ENCODE data around the gene UNC5A.

The UNC5A gene

DNA sequence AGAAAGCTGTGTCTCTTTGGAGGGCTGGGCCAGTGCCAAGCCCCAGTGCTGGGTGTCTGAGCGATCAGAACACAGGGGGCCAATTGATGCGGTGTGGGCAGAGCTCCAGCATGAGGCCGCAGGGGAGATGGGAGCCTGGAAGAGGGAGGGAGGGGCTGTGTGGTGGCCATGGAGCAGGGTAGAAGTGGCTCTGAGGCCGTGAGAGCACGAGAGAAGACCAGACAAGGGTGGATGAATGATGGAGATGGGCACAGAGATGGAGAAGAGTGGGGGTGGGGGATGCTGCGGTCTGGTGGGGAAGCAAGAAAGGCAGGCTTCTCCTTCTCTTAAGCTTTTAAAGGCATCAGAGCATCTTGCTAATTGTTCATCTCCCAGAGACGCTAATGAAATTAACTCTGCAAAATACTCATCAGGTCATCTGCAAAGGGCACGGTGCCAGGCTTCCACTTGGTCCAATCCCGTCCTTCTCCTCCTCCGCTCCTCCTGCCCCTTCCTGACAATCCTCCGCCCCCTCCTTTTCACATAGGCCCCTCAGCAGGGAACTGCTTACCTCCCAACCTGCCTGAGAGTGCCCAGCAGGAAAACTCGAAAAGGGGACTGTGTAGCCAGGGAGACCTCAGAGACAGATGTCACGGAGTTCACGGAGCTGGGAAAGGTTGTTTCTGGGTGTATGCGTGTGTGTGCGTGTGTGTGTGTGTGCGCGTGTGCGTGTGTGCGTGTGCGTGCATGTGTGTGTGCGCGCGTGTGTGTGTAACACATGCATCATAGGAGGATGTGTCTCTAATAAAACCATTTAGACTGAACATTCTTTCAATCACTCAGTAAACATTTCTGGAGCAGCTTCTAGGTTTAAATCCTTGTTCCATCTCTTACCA lies 7.1 kb upstream of the UNC5A start:
- Histone ChIP-seq H3K36me3 (ENCODE audit: insufficient read depth, low read length) (no peaks in the 10 kb centered on the region), H3K27ac (ENCODE audit: low read length) (no peak overlapping the region), H4K20me1 (ENCODE audit: insufficient read depth, low read length) (peaks cover 7% of the 10 kb centered on the region), H3K27me3 (ENCODE audit: insufficient read depth, low read length, poor library complexity) (no peaks in the 10 kb centered on the region), H3K4me2 (ENCODE audit: insufficient read depth, low read length) (no peak overlapping the region), H3K4me3 (ENCODE audit: low read depth in 1 of 2, low read length in 2 of 2) (no peak overlapping the region), H2AFZ (ENCODE audit: low read depth, low read length) (no peak overlapping the region), H3K9me3 (ENCODE audit: insufficient read depth, low read length, severe bottlenecking) (no peaks in the 10 kb centered on the region), H3K79me2 (ENCODE audit: insufficient read depth, low read length) (no peaks in the 10 kb centered on the region), H3K9ac (ENCODE audit: low read depth, low read length) (no peak overlapping the region), H3K4me1 (ENCODE audit: insufficient read depth, low read length) (no peaks in the 10 kb centered on the region)
- ATAC-seq (ENCODE audit: insufficient read depth, low read depth) (no peak), DNase-seq (no peak)
- TF ChIP-seq CTCF (IDR thresholded peaks at IDR 0.05; ENCODE audit: borderline replicate concordance, extremely low read depth, low read length, poor library complexity, severe bottlenecking), result no peak

DNA sequence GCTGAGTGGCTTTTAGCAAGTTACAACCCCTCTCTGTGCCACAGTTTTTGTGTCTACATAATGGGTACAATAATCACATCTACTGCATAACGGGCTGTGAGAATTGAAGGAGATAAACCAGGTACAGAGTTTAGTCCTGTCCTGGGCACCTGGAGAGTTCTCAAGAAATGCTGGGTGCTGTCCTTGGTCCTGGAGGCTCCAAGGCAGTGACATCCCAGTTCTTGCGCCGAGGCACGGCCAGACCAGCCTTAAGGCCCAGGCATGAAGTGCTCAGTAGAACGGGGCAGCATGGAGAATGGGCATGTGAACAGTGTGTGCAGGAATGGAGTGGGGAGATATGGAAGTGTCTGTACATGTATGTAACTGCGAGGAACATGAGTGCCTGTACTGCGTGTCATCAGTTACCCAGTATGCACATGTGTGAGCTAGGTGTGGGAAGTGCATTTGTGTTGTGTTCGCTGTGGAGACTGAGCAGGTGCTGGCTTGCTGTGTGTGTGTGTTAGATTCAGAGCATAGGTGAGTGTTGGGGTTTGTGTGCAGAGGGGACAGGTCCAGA lies 6.3 kb upstream of the UNC5A start:
- Histone ChIP-seq H3K27me3 (ENCODE audit: insufficient read depth, low read length, poor library complexity) (no peaks in the 10 kb centered on the region), H3K9me3 (ENCODE audit: insufficient read depth, low read length, severe bottlenecking) (no peaks in the 10 kb centered on the region), H3K9ac (ENCODE audit: low read depth, low read length) (no peak overlapping the region), H3K4me3 (ENCODE audit: low read depth in 1 of 2, low read length in 2 of 2) (no peak overlapping the region), H3K79me2 (ENCODE audit: insufficient read depth, low read length) (no peaks in the 10 kb centered on the region), H3K36me3 (ENCODE audit: insufficient read depth, low read length) (no peaks in the 10 kb centered on the region), H4K20me1 (ENCODE audit: insufficient read depth, low read length) (peaks cover 7% of the 10 kb centered on the region), H3K27ac (ENCODE audit: low read length) (no peak overlapping the region), H2AFZ (ENCODE audit: low read depth, low read length) (no peak overlapping the region), H3K4me2 (ENCODE audit: insufficient read depth, low read length) (no peak overlapping the region), H3K4me1 (ENCODE audit: insufficient read depth, low read length) (no peaks in the 10 kb centered on the region)
- peak; percentile 42 for DNase-seq
- 0 out of 3 replicates have a peak, but pooled peaks have one; percentile 47 for ATAC-seq (ENCODE audit: insufficient read depth, low read depth)
- no peak for TF ChIP-seq EZH2 (IDR thresholded peaks at IDR 0.05; ENCODE audit: borderline replicate concordance, low read depth, low read length, severe bottlenecking)
- TF ChIP-seq CTCF (IDR thresholded peaks at IDR 0.05; ENCODE audit: borderline replicate concordance, extremely low read depth, low read length, poor library complexity, severe bottlenecking), result no peak

- DNase-seq (peak; percentile 25), ATAC-seq (ENCODE audit: insufficient read depth, low read depth) (no peak)
- Histone ChIP-seq H3K4me3 (ENCODE audit: low read depth in 1 of 2, low read length in 2 of 2) (no peak overlapping the region), H3K79me2 (ENCODE audit: insufficient read depth, low read length) (no peaks in the 10 kb centered on the region), H3K27me3 (ENCODE audit: insufficient read depth, low read length, poor library complexity) (no peaks in the 10 kb centered on the region), H3K4me1 (ENCODE audit: insufficient read depth, low read length) (no peaks in the 10 kb centered on the region), H3K9ac (ENCODE audit: low read depth, low read length) (no peak overlapping the region), H3K4me2 (ENCODE audit: insufficient read depth, low read length) (no peak overlapping the region), H4K20me1 (ENCODE audit: insufficient read depth, low read length) (peaks cover 3% of the 10 kb centered on the region; the same call in 1 of the 2 replicates), H3K36me3 (ENCODE audit: insufficient read depth, low read length) (no peaks in the 10 kb centered on the region), H3K9me3 (ENCODE audit: insufficient read depth, low read length, severe bottlenecking) (no peaks in the 10 kb centered on the region), H2AFZ (ENCODE audit: low read depth, low read length) (no peak overlapping the region), H3K27ac (ENCODE audit: low read length) (no peak overlapping the region)
- TF ChIP-seq EZH2 (IDR thresholded peaks at IDR 0.05; ENCODE audit: borderline replicate concordance, low read depth, low read length, severe bottlenecking), result no peak
- TF ChIP-seq CTCF (IDR thresholded peaks at IDR 0.05; ENCODE audit: borderline replicate concordance, extremely low read depth, low read length, poor library complexity, severe bottlenecking), result no peak
Measured at GRCh38 chr5:176806137-176806536, 4.2 kb upstream of the UNC5A start.
